Measurements from ENCODE around the gene XIRP2. TPM values are rescaled to one million over a fixed set of nuclear protein-coding genes. Genes with fewer than 3 reads are reported as not detected.
"Not testable (repeated sequence)": the region's sequence is repeated elsewhere in the genome, so short reads cannot be mapped to it uniquely, and the experiment has no call there.

The XIRP2 gene
- total RNA-seq, 2 donors from 2014 or later = not detected

- Histone ChIP-seq H3K36me3 (replicated peaks in 1 of 2; ENCODE audit: insufficient read depth in 1 of 2, low read depth in 2 of 2) (no peaks in the 10 kb centered on the region), H3K4me1 (no peaks in the 10 kb centered on the region), H3K27me3 (no peaks in the 10 kb centered on the region), H3K4me3 (no peak overlapping the region), H3K27ac (no peak overlapping the region), H3K9me3 (no peaks in the 10 kb centered on the region)
- WGBS, 2 donors = 71 to 85% methylated on average over 3 of the region's 3 CpGs
- DNase-seq (no peak), ATAC-seq (no peak)
- no peak for TF ChIP-seq POLR2A (IDR thresholded peaks at IDR 0.05)
- no peak for TF ChIP-seq CTCF (IDR thresholded peaks at IDR 0.05)
- intact Hi-C loops (cut with DNase I) = no loop called here
Measured at GRCh38 chr2:167015806-167016205, 127.5 kb downstream of the XIRP2 start.

GRCh38 chr2:167017021-167017420 is 128.7 kb downstream of the XIRP2 start:
- ATAC-seq = no peak
- intact Hi-C loops (cut with DNase I) = no loop called here

GRCh38 chr2:167018590-167018989 is 130.3 kb downstream of the XIRP2 start:
- H3K4me3 ChIP-seq = no peak overlapping the region

More at GRCh38 chr2:167017021-167017420, 128.7 kb downstream of the XIRP2 start:
- TF ChIP-seq POLR2A (IDR thresholded peaks at IDR 0.05) (no peak), CTCF (IDR thresholded peaks at IDR 0.05) (no peak)
- H3K36me3 ChIP-seq (replicated peaks in 1 of 2; ENCODE audit: insufficient read depth in 1 of 2, low read depth in 2 of 2) = no peaks in the 10 kb centered on the region
- H3K9me3 ChIP-seq = no peaks in the 10 kb centered on the region
- WGBS, 2 donors = 77 to 92% methylated on average over 1 of the region's 1 CpG
- H3K4me3 ChIP-seq = no peak overlapping the region
- no peak overlapping the region for H3K27ac ChIP-seq
- H3K27me3 ChIP-seq = no peaks in the 10 kb centered on the region
- H3K4me1 ChIP-seq = no peaks in the 10 kb centered on the region
- no peak for DNase-seq

GRCh38 chr2:167028503-167028902 is 140.2 kb downstream of the XIRP2 start:
- WGBS, 2 donors = 88 to 90% methylated on average over 4 of the region's 4 CpGs
- ATAC-seq = no peak
- H3K4me1 ChIP-seq = no peaks in the 10 kb centered on the region
- no peaks in the 10 kb centered on the region for H3K36me3 ChIP-seq (replicated peaks in 1 of 2; ENCODE audit: insufficient read depth in 1 of 2, low read depth in 2 of 2)
- no peak for TF ChIP-seq POLR2A (IDR thresholded peaks at IDR 0.05)
- TF ChIP-seq CTCF (IDR thresholded peaks at IDR 0.05) = no peak
- DNase-seq = no peak
- H3K27ac ChIP-seq = no peak overlapping the region
- no peaks in the 10 kb centered on the region for H3K27me3 ChIP-seq
- no peak overlapping the region for H3K4me3 ChIP-seq
- intact Hi-C loops (cut with DNase I) = no loop called here
- H3K9me3 ChIP-seq = no peaks in the 10 kb centered on the region

More at GRCh38 chr2:167018590-167018989, 130.3 kb downstream of the XIRP2 start:
- no peak for TF ChIP-seq CTCF (IDR thresholded peaks at IDR 0.05)
- no peak for TF ChIP-seq POLR2A (IDR thresholded peaks at IDR 0.05)
- H3K27ac ChIP-seq = no peak overlapping the region
- ATAC-seq (no peak), DNase-seq (no peak)
- no peaks in the 10 kb centered on the region for H3K9me3 ChIP-seq
- WGBS, 2 donors = 76 to 78% methylated on average over 2 of the region's 2 CpGs
- no peaks in the 10 kb centered on the region for H3K27me3 ChIP-seq
- H3K4me1 ChIP-seq = no peaks in the 10 kb centered on the region
- intact Hi-C loops (cut with DNase I) = no loop called here
- H3K36me3 ChIP-seq (replicated peaks in 1 of 2; ENCODE audit: insufficient read depth in 1 of 2, low read depth in 2 of 2) = no peaks in the 10 kb centered on the region

GRCh38 chr2:167034976-167035375 is 146.7 kb downstream of the XIRP2 start:
- H3K27me3 ChIP-seq; H3K9me3 ChIP-seq; H3K4me3 ChIP-seq; ATAC-seq; H3K36me3 ChIP-seq (replicated peaks in 1 of 2; ENCODE audit: insufficient read depth in 1 of 2, low read depth in 2 of 2); intact Hi-C loops (cut with DNase I); DNase-seq; H3K27ac ChIP-seq; H3K4me1 ChIP-seq: not testable (repeated sequence)
- 78 to 87% methylated on average over 3 of the region's 3 CpGs for WGBS, 2 donors

Measured in body of pancreas (tissue), 4 donors.